Measurements from ENCODE around the gene TRA2B.

- TF ChIP-seq POLR2A (IDR thresholded peaks at IDR 0.05; ENCODE audit: low read depth, low read length): no peak
- TF ChIP-seq, protein P1, sequence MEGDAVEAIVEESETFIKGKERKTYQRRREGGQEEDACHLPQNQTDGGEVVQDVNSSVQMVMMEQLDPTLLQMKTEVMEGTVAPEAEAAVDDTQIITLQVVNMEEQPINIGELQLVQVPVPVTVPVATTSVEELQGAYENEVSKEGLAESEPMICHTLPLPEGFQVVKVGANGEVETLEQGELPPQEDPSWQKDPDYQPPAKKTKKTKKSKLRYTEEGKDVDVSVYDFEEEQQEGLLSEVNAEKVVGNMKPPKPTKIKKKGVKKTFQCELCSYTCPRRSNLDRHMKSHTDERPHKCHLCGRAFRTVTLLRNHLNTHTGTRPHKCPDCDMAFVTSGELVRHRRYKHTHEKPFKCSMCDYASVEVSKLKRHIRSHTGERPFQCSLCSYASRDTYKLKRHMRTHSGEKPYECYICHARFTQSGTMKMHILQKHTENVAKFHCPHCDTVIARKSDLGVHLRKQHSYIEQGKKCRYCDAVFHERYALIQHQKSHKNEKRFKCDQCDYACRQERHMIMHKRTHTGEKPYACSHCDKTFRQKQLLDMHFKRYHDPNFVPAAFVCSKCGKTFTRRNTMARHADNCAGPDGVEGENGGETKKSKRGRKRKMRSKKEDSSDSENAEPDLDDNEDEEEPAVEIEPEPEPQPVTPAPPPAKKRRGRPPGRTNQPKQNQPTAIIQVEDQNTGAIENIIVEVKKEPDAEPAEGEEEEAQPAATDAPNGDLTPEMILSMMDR (IDR thresholded peaks at IDR 0.05; ENCODE audit: extremely low read depth in 1 of 2, insufficient read depth in 1 of 2, low read depth in 1 of 2, low read length in 2 of 2): no peak
- TF ChIP-seq POLR2AphosphoS5 (IDR thresholded peaks at IDR 0.05; ENCODE audit: insufficient read depth, low read depth, low read length): no peak
- TF ChIP-seq EZH2 (IDR thresholded peaks at IDR 0.05; ENCODE audit: borderline replicate concordance, low read depth, low read length, severe bottlenecking): no peak
- TF ChIP-seq JUN (IDR thresholded peaks at IDR 0.05; ENCODE audit: borderline replicate concordance, insufficient read depth, insufficient read length, low read depth): no peak
Measured at GRCh38 chr3:185940951-185941350, 3.1 kb upstream of the TRA2B start.

Measured in endothelial cell of umbilical vein (primary cell).